DOHH2 (cell line): ENCODE measurements around the gene CDC42EP3.

Experiments used
- H3F3A ChIP-seq: fragments of 200-600 bp; sonication (generic), shearing (Covaris generic); 2 replicates; pipeline ENCODE4 v1.6.0; 2016; ENCODE audit warnings: antibody characterized with exemption, mild to moderate bottlenecking; ENCODE audit not compliant: control insufficient read depth, insufficient read depth
- H3K27ac ChIP-seq: fragments of 200-600 bp; sonication (generic); 2 replicates; pipeline ENCODE4 v1.5.1; 2014; ENCODE audit warnings: low read depth, mild to moderate bottlenecking, low read length, moderate library complexity
- H3K27me3 ChIP-seq: fragments of 200-600 bp; sonication (generic); 2 replicates; pipeline ENCODE4 v1.6.1; 2014; ENCODE audit warnings: mild to moderate bottlenecking, low read length, mixed read lengths; ENCODE audit not compliant: control insufficient read depth
- H3K36me3 ChIP-seq: fragments of 200-600 bp; sonication (generic); 2 replicates; pipeline ENCODE4 v1.6.1; 2014; ENCODE audit warnings: mild to moderate bottlenecking, low read length, moderate library complexity, mixed read lengths; ENCODE audit not compliant: control insufficient read depth
- H3K4me1 ChIP-seq: fragments of 200-600 bp; sonication (generic); 2 replicates; pipeline ENCODE4 v1.6.1; 2014; ENCODE audit warnings: mild to moderate bottlenecking, low read length, mixed read lengths; ENCODE audit not compliant: control insufficient read depth
- H3K4me2 ChIP-seq: fragments of 200-600 bp; sonication (generic); 2 replicates; pipeline ENCODE4 v1.6.0; 2014; ENCODE audit warnings: mild to moderate bottlenecking, low read length, moderate library complexity
- H3K4me3 ChIP-seq: fragments of 200-600 bp; sonication (generic); 2 replicates; pipeline ENCODE4 v1.5.1; 2014; ENCODE audit warnings: mild to moderate bottlenecking, low read length, mixed read lengths
- H3K79me2 ChIP-seq: fragments of 200-600 bp; sonication (generic); 2 replicates; pipeline ENCODE4 v1.6.1; 2014; ENCODE audit warnings: mild to moderate bottlenecking, low read length, mixed read lengths; ENCODE audit not compliant: control insufficient read depth
- H3K9me2 ChIP-seq: fragments of 200-600 bp; sonication (generic); replicated peaks from 2 replicates; pipeline ENCODE4 v1.6.1; 2014; ENCODE audit warnings: mild to moderate bottlenecking, low read length, mixed read lengths; ENCODE audit not compliant: control insufficient read depth
- H3K9me3 ChIP-seq: fragments of 200-600 bp; sonication (generic); 2 replicates; pipeline ENCODE4 v1.6.1; 2014; ENCODE audit warnings: antibody characterized with exemption, low read length, mixed read lengths; ENCODE audit not compliant: control insufficient read depth, insufficient read depth
- H4K20me1 ChIP-seq: fragments of 200-600 bp; sonication (generic); 2 replicates; pipeline ENCODE4 v1.6.0; 2014; ENCODE audit warnings: low read depth, mild to moderate bottlenecking, antibody characterized with exemption, low read length, moderate library complexity; ENCODE audit not compliant: control insufficient read depth, insufficient read depth
- EZH2phosphoT487 ChIP-seq: fragments of 200-600 bp; sonication (generic); IDR thresholded peaks from 2 replicates; pipeline ENCODE4 v1.6.1; 2017; ENCODE audit warnings: borderline replicate concordance, mild to moderate bottlenecking, antibody characterized with exemption, low read length, moderate library complexity, mixed read lengths
- TF ChIP-seq, protein P1 (sequence below): fragments of 200-600 bp; sonication (generic); IDR thresholded peaks from one replicate; pipeline ENCODE4 v1.5.1; 2014; ENCODE audit warnings: antibody characterized with exemption, mild to moderate bottlenecking, low read depth, low read length; ENCODE audit not compliant: poor library complexity, severe bottlenecking

Gene CDC42EP3

DNA sequence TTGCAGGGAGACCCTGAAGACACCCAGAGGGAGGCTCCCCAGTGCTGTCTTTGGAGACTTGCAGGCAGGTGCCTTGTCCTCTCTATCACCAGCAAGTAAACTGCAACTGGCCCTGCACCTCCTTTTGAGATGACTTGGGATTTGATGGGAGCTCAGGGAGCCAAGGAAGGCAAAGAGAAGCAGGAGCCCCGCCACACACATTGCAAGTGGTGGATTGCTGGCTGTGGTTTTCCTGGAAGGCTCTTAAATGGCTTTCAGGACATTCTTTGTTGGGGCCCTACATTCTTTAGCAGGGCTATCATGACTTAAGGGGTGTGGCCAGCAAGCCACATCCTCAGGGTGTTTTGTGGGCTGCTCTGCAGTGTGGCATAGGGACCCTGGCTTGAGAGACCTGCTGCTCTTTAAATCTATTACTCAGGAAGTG, 39.9 kb upstream of the CDC42EP3 start:
- H3K4me2 ChIP-seq, result no peak overlapping the region
- no peaks in the 10 kb centered on the region for H3K9me2 ChIP-seq
- no peak overlapping the region for H3K27ac ChIP-seq

DNA sequence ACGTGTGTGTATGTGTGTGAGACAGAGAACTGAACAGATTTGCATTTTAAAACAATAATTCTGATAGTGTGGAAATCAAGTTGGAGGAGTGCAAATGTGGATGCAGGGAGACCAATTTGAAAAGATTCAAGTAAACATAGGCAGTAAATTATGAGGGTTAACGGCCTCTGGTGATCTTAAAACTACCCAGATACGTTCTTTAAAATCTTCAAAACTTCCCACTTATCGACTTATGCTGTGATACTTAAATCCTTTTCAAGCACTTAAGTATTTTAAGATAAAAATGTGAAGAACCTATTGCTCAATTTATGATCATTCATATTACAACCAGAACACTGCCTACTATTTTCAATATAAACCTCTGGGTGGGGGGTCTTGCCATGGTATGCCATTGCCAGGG, 37.7 kb upstream of the CDC42EP3 start:
- Histone ChIP-seq H3K36me3 (no peaks in the 10 kb centered on the region), H3F3A (no peaks in the 10 kb centered on the region), H3K4me3 (no peak overlapping the region), H3K27ac (no peak overlapping the region), H3K4me1 (peaks cover 10% of the 10 kb centered on the region; the same call in 1 of the 2 replicates), H4K20me1 (no peaks in the 10 kb centered on the region), H3K9me3 (no peaks in the 10 kb centered on the region), H3K79me2 (no peaks in the 10 kb centered on the region), H3K4me2 (no peak overlapping the region), H3K9me2 (no peaks in the 10 kb centered on the region), H3K27me3 (no peaks in the 10 kb centered on the region)
- TF ChIP-seq, protein P1, sequence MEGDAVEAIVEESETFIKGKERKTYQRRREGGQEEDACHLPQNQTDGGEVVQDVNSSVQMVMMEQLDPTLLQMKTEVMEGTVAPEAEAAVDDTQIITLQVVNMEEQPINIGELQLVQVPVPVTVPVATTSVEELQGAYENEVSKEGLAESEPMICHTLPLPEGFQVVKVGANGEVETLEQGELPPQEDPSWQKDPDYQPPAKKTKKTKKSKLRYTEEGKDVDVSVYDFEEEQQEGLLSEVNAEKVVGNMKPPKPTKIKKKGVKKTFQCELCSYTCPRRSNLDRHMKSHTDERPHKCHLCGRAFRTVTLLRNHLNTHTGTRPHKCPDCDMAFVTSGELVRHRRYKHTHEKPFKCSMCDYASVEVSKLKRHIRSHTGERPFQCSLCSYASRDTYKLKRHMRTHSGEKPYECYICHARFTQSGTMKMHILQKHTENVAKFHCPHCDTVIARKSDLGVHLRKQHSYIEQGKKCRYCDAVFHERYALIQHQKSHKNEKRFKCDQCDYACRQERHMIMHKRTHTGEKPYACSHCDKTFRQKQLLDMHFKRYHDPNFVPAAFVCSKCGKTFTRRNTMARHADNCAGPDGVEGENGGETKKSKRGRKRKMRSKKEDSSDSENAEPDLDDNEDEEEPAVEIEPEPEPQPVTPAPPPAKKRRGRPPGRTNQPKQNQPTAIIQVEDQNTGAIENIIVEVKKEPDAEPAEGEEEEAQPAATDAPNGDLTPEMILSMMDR, result no peak
- TF ChIP-seq EZH2phosphoT487, result no peak

More for the DNA sequence above, 39.9 kb upstream of the CDC42EP3 start:
- H3K4me3 ChIP-seq, result no peak overlapping the region
- no peaks in the 10 kb centered on the region for H3K27me3 ChIP-seq
- TF ChIP-seq, protein P1, result no peak
- no peak for TF ChIP-seq EZH2phosphoT487
- H3F3A ChIP-seq, result no peaks in the 10 kb centered on the region
- H3K79me2 ChIP-seq, result no peaks in the 10 kb centered on the region
- no peaks in the 10 kb centered on the region for H4K20me1 ChIP-seq
- H3K36me3 ChIP-seq, result no peaks in the 10 kb centered on the region
- peaks cover 10% of the 10 kb centered on the region; the same call in 1 of the 2 replicates for H3K4me1 ChIP-seq
- no peaks in the 10 kb centered on the region for H3K9me3 ChIP-seq

DNA sequence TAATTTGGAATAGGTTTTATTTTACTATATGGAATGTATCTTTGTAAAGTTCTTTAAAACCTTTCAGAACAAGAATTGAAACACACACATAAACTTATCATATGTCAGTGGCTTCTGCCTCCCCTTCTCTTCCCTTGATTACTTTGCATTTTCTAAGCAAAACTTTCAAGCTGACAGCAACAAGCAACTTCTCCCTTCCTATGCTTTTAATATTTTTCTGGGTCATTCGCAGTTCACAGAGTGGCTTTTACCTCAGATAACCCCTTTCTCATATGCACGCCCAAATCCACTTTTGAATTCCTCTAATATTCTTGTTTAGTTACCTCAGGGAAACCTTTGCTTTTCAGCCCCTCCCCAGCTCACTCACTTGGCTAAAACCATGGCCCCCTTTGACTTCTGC, 36.7 kb upstream of the CDC42EP3 start:
- no peaks in the 10 kb centered on the region for H3F3A ChIP-seq
- no peaks in the 10 kb centered on the region for H3K27me3 ChIP-seq
- H3K9me3 ChIP-seq, result no peaks in the 10 kb centered on the region
- no peaks in the 10 kb centered on the region for H3K36me3 ChIP-seq
- no peak for TF ChIP-seq EZH2phosphoT487
- TF ChIP-seq, protein P1, result no peak
- H4K20me1 ChIP-seq, result no peaks in the 10 kb centered on the region
- no peaks in the 10 kb centered on the region for H3K9me2 ChIP-seq
- no peak overlapping the region for H3K4me3 ChIP-seq
- H3K4me2 ChIP-seq, result no peak overlapping the region
- H3K4me1 ChIP-seq, result peaks cover 7% of the 10 kb centered on the region; the same call in 1 of the 2 replicates
- no peaks in the 10 kb centered on the region for H3K79me2 ChIP-seq
- H3K27ac ChIP-seq, result no peak overlapping the region
